B cell (primary cell): ENCODE results near the gene PEX14. TPM values are rescaled to one million over a fixed set of nuclear protein-coding genes. Genes with fewer than 3 reads are reported as not detected.

ENCODE experiments used
- ATAC-seq: fragments of 200-7000 bp; cut with Tn5 transposase; one replicate; pipeline ENCODE4 v1.10.0; 2021; ENCODE audit warnings: low read depth, mild to moderate bottlenecking, moderate number of reproducible peaks, moderate library complexity
- CTCF ChIA-PET: fragments of 350-600 bp; sonication (Branson Sonifier 250); formaldehyde crosslinking; loops from one replicate; lab custom pipeline; 2021; ENCODE audit warnings: antibody characterized with exemption, inconsistent platforms; lab: Charles Lee
- POLR2A ChIA-PET: fragments of 350-600 bp; sonication (Branson Sonifier 250); formaldehyde crosslinking; loops from one replicate; lab custom pipeline; 2021; ENCODE audit warnings: antibody characterized with exemption; lab: Charles Lee
- DNase-seq: peaks from one replicate; pipeline ENCODE4 v3.0.0; 2013
- H2AFZ ChIP-seq: 2 replicates; pipeline ENCODE4 v1.6.1; 2012; ENCODE audit warnings: mild to moderate bottlenecking, low read depth, low read length; ENCODE audit not compliant: insufficient read depth, poor library complexity, severe bottlenecking
- H3K27ac ChIP-seq, 2 donors: 1 replicate in 1 of 2; 2 replicates in 1 of 2; pipeline ENCODE4 v1.5.1; 2012 to 2013; ENCODE audit warnings: low read length in 2 of 2, mild to moderate bottlenecking in 2 of 2, moderate library complexity in 1 of 2
- H3K27me3 ChIP-seq, 4 experiments: fragments of 200-600 bp in 1 of 4; sonication (generic) in 1 of 4; replicated peaks in 1 of 4; 1 replicate in 2 of 4; 2 replicates in 2 of 4; pipeline versions ENCODE4 v1.6.1 to v1.7.0; 2013 to 2016; ENCODE audit warnings: low read length in 3 of 4, mild to moderate bottlenecking in 2 of 4, mixed read lengths in 1 of 4, moderate library complexity in 1 of 4; ENCODE audit not compliant: insufficient read depth in 4 of 4, control insufficient read depth in 3 of 4; ENCODE audit errors: control extremely low read depth in 1 of 4
- H3K36me3 ChIP-seq, 2 experiments: replicated peaks in 1 of 2; 1 replicate in 1 of 2; 2 replicates in 1 of 2; pipeline versions ENCODE4 v1.6.1 to v1.7.1; 2013; ENCODE audit warnings: low read length in 1 of 2; ENCODE audit not compliant: insufficient read depth in 2 of 2, control insufficient read depth in 1 of 2; ENCODE audit errors: control extremely low read depth in 1 of 2, extremely low read depth in 1 of 2
- H3K4me1 ChIP-seq, 2 donors: fragments of 200-600 bp in 1 of 2; sonication (generic) in 1 of 2; 1 replicate in 1 of 2; 2 replicates in 1 of 2; pipeline versions ENCODE4 v1.5.1 to v1.6.1; 2013 to 2017; ENCODE audit warnings: low read length in 2 of 2; ENCODE audit not compliant: control insufficient read depth in 2 of 2, insufficient read depth in 2 of 2
- H3K4me2 ChIP-seq: replicated peaks from 2 replicates; pipeline ENCODE3; 2012; ENCODE audit warnings: mild to moderate bottlenecking, low read depth, low read length; ENCODE audit not compliant: poor library complexity, severe bottlenecking
- H3K4me3 ChIP-seq, 5 experiments: fragments of 200-600 bp in 1 of 5; sonication (generic) in 1 of 5; 1 replicate in 3 of 5; 2 replicates in 2 of 5; pipeline versions ENCODE4 v1.5.1 to v1.7.0; 2011 to 2016; ENCODE audit warnings: low read length in 4 of 5, mild to moderate bottlenecking in 4 of 5, low read depth in 2 of 5, control low read depth in 1 of 5, moderate library complexity in 1 of 5; ENCODE audit not compliant: insufficient read depth in 1 of 5; ENCODE audit errors: control extremely low read depth in 1 of 5, extremely low read depth in 1 of 5
- H3K79me2 ChIP-seq: fragments of 200-600 bp; sonication (generic); one replicate; pipeline ENCODE4 v1.6.0; 2016; ENCODE audit warnings: low read length; ENCODE audit not compliant: control insufficient read depth, insufficient read depth
- H3K9ac ChIP-seq: fragments of 200-600 bp; sonication (generic); 2 replicates; pipeline ENCODE4 v1.6.1; 2017; ENCODE audit warnings: mild to moderate bottlenecking, low read length, moderate library complexity
- H3K9me3 ChIP-seq, 3 donors: one replicate each; pipeline versions ENCODE4 v1.6.1 to v1.7.1; 2013; ENCODE audit warnings: low read length in 2 of 3; ENCODE audit not compliant: control insufficient read depth in 2 of 3, insufficient read depth in 1 of 3; ENCODE audit errors: control extremely low read depth in 1 of 3
- H4K20me1 ChIP-seq: 2 replicates; pipeline ENCODE4 v1.6.0; 2012; ENCODE audit warnings: mild to moderate bottlenecking, low read length; ENCODE audit not compliant: insufficient read depth, control insufficient read depth, poor library complexity, severe bottlenecking
- H3K27ac Mint-ChIP-seq: one replicate; pipeline ENCODE4 v1.8.0; 2021; ENCODE audit warnings: mixed read lengths
- H3K27me3 Mint-ChIP-seq: one replicate; pipeline ENCODE4 v1.8.0; 2021; ENCODE audit warnings: mixed read lengths
- H3K4me1 Mint-ChIP-seq: one replicate; pipeline ENCODE4 v1.8.0; 2021; ENCODE audit warnings: mixed read lengths
- H3K4me3 Mint-ChIP-seq: one replicate; pipeline ENCODE4 v1.8.0; 2021; ENCODE audit warnings: mixed read lengths
- H3K9me3 Mint-ChIP-seq: one replicate; pipeline ENCODE4 v1.8.0; 2022; ENCODE audit warnings: mixed read lengths; ENCODE audit not compliant: insufficient read depth
- EZH2 ChIP-seq: IDR thresholded peaks from 2 replicates; pipeline ENCODE4 v1.6.1; 2012; ENCODE audit warnings: borderline replicate concordance, low read depth, mild to moderate bottlenecking, moderate library complexity, low read length; ENCODE audit not compliant: insufficient read depth, poor library complexity, severe bottlenecking
- WGBS: methylation state at CpG from one replicate; pipeline ENCODE4 v1.1.5; 2013; ENCODE audit warnings: missing lambda C conversion rate; ENCODE audit not compliant: insufficient coverage; 5-methylcytosine and 5-hydroxymethylcytosine counted together
- intact Hi-C: fragments of 100-400 bp; cut with micrococcal nuclease; formaldehyde crosslinking; loops from one replicate; pipeline ENCODE4 v1.10.0; 2022
- polyA plus RNA-seq: library from polyadenylated mRNA; depleted of rRNA; stranded (reverse); fragments of >200 nt; gene quantifications from 2 replicates; pipeline ENCODE4 v1.2.3, GENCODE V29; 2012
- total RNA-seq, 2 donors: library from RNA; stranded (reverse); fragments of 120-200 nt in 1 of 2; gene quantifications; 1 replicate in 1 of 2; 2 replicates in 1 of 2; pipeline versions ENCODE4 v1.2.3 to v1.2.4, GENCODE V29; 2013 to 2022
- TF ChIP-seq, protein P1 (sequence below): fragments of 200-600 bp; IDR thresholded peaks from one replicate; pipeline ENCODE4 v1.8.0; 2022; ENCODE audit warnings: antibody characterized with exemption, mild to moderate bottlenecking

The PEX14 gene
- total and polyA plus RNA-seq, 2 donors (not counting 1 experiment from before 2014, with no cell fraction given): 14.1 to 19.3 TPM

DNA sequence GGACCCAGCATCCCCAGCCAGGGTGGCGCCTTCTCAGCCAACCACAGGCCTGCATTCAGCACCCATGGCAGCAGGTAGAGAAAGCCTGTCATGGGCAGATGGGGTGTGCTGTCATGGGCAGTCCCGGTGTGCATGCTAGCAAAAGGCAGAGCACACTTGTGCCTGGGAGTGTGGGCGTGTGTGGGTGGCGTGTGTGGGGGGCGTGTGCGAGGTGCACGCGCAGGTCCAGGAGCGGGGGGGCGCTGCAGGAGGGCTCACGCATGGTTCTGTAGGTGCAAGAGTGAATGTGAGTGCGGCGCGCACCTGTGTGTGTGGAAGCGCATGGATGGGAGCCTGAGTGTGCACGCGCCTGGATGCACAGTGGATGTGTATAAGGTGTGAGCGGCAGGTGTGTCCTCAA is 184.5 kb downstream of the PEX14 start:
- no peak for ATAC-seq
- POLR2A ChIA-PET: no interaction called here

DNA sequence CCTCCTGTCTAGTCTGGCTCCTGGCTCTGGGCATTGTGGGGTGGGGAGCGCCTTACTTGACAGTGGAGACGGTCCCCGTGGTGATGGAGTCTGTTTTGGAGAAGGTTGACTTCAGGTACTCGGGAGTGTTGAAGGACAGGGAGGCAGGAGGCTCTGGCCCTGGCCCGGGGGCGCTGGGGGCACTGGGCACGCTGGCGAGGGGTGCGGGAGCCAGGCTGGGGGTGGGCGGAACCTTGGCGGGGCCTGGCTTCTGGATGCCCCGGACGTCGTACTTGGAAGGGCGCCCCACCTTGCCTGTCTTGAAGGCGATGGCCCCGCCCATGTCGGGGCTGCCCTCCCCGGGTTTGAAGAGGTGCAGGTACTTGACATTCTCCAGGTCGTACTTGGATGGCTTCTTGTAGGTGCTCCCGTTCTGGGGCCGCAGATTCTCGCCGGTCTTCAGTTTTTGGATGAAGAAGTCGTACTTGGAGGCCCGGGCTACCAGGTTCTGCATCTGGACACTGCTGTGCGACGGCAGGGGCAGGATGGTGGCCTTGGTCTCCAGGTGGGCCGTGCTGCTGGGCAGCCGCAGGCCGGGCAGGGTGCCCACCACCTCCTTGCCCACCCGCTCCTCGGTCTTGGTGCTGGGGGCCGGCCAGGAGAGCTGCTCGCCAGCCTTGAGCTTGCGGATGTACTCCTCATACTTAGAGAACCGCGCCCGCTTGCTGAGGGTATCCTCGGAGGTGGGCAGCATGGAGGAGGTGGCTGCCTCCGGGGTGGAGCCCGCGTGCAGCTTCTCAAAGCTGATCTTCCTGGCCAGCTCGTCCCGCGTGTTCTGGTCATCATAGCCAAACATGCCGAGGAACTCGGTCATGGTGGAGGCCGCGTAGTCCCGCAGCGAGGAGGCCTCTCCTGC is 185.1 kb downstream of the PEX14 start:
- Histone ChIP-seq H3K9ac (no peak overlapping the region), H4K20me1 (peaks cover 15% of the 10 kb centered on the region), H2AFZ (no peak overlapping the region), H3K79me2 (no peaks in the 10 kb centered on the region), H3K4me3 (no peak overlapping the region), H3K4me2 (no peak overlapping the region), H3K27ac (no peak overlapping the region), H3K4me1 (no peaks in the 10 kb centered on the region), H3K9me3 (no peaks in the 10 kb centered on the region), H3K27me3 (no peaks in the 10 kb centered on the region), H3K36me3 (peaks cover 0 to 10% of the 10 kb centered on the region in 2 experiments)
- H3K4me1 Mint-ChIP-seq: no peaks in the 10 kb centered on the region
- ChIA-PET POLR2A (no interaction called here), CTCF (no interaction called here)
- ATAC-seq (no peak), DNase-seq (no peak)
- intact Hi-C loops: no loop called here
- WGBS: 98% methylated on average over 46 of the region's 52 CpGs
- no peaks in the 10 kb centered on the region for H3K9me3 Mint-ChIP-seq
- H3K27me3 Mint-ChIP-seq: no peaks in the 10 kb centered on the region
- no peak overlapping the region for H3K4me3 Mint-ChIP-seq
- no peak overlapping the region for H3K27ac Mint-ChIP-seq
- TF ChIP-seq, protein P1, sequence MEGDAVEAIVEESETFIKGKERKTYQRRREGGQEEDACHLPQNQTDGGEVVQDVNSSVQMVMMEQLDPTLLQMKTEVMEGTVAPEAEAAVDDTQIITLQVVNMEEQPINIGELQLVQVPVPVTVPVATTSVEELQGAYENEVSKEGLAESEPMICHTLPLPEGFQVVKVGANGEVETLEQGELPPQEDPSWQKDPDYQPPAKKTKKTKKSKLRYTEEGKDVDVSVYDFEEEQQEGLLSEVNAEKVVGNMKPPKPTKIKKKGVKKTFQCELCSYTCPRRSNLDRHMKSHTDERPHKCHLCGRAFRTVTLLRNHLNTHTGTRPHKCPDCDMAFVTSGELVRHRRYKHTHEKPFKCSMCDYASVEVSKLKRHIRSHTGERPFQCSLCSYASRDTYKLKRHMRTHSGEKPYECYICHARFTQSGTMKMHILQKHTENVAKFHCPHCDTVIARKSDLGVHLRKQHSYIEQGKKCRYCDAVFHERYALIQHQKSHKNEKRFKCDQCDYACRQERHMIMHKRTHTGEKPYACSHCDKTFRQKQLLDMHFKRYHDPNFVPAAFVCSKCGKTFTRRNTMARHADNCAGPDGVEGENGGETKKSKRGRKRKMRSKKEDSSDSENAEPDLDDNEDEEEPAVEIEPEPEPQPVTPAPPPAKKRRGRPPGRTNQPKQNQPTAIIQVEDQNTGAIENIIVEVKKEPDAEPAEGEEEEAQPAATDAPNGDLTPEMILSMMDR: no peak
- TF ChIP-seq EZH2: no peak

More for the DNA sequence above, 184.5 kb downstream of the PEX14 start:
- no peak overlapping the region for H3K4me2 ChIP-seq
- TF ChIP-seq EZH2: no peak
- TF ChIP-seq, protein P1: no peak
- H3K27me3 Mint-ChIP-seq: no peaks in the 10 kb centered on the region
- CTCF ChIA-PET: no interaction called here
- H3K9me3 ChIP-seq: no peaks in the 10 kb centered on the region
- no peak overlapping the region for H3K27ac ChIP-seq
- H3K9ac ChIP-seq: no peak overlapping the region
- no peak overlapping the region for H2AFZ ChIP-seq
- H3K4me3 Mint-ChIP-seq: no peak overlapping the region
- peaks cover 15% of the 10 kb centered on the region for H4K20me1 ChIP-seq
- H3K9me3 Mint-ChIP-seq: no peaks in the 10 kb centered on the region
- no peaks in the 10 kb centered on the region for H3K27me3 ChIP-seq
- H3K79me2 ChIP-seq: no peaks in the 10 kb centered on the region
- peaks cover 0 to 8% of the 10 kb centered on the region in 2 experiments for H3K36me3 ChIP-seq
- no peaks in the 10 kb centered on the region for H3K4me1 ChIP-seq
- no peak overlapping the region for H3K4me3 ChIP-seq
- 97% methylated on average over 17 of the region's 18 CpGs for WGBS
- H3K4me1 Mint-ChIP-seq: no peaks in the 10 kb centered on the region
- no peak for DNase-seq
- intact Hi-C loops: no loop called here
- H3K27ac Mint-ChIP-seq: no peak overlapping the region
